DMS79 treated with DMSO at 0.1 percent for 48 hours (cell line): ENCODE measurements around the gene SAMD5.

Source experiments
- DNase-seq: peaks from one replicate; lab custom pipeline; 2025; lab: John Stamatoyannopoulos, UW

The SAMD5 gene

GRCh38 chr6:147508042-147508865, at the start of gene SAMD5:
SAMD5 (plus strand) TSS chr6:147508690; CDS start chr6:147508929, 239 bp downstream.
- peak; percentile 26 for DNase-seq

GRCh38 chr6:147459780-147460179, 48.7 kb upstream of the SAMD5 start:
- no peak for DNase-seq

- no peak for DNase-seq
Observed at GRCh38 chr6:147463651-147464050, 44.8 kb upstream of the SAMD5 start.

DNA sequence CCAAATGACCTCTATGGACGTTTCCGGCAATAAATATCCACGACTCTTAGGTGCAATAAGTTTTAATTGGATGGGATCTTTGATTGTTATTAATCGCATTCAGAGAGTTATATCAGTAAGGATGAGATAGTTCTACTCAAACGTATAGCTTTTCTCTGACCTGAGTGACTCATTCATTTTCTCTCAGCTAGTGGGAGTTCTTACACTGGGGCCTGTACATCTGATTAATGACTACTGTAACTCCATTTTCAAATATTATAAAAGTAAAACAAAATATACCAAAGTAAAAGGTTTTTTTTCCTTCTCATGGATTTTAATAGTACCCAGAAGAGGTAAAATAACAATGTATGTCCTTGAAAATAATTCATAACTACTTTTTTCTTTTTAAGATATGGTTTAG, 41.1 kb upstream of the SAMD5 start:
- DNase-seq: no peak

DNA sequence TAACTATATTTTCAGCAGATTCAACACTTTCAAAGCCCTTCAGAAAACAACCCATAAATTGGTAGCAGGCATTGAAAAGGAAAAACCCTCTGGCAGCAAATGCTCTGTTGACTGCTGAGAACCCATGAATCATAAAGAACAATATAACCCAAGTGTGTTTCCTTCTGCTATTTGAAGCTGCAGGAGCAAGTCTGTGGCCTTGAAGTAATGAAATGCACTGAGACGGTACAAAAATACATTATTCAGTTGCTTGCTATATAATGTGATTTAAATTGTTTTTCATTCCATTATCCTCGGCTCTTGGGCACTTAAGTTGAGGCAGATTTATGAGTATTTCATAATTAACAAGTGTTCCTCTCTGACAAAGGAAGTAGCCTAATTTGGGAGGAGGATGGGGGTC, 40.6 kb upstream of the SAMD5 start:
- DNase-seq: no peak

DNA sequence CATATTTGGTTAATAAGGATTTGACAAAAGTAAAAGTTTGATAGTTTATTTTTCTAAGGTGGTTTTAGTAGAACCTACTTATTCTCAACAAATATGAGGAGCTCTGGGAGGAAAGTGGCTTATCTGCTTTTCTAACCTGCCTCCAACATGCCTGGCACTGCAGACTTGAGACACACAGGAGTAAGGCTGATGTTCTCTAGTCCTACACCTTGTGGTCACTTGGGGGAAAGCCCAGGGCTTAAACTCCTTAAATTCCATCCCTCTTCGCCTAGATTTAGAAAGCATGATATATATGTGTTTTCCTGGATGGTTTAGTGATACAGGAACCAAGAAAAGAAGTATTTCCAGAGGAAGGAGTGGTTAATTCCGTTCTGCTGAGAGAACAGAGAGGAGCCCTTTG, 39.9 kb upstream of the SAMD5 start:
- no peak for DNase-seq

- DNase-seq: no peak
Observed at GRCh38 chr6:147479857-147480256, 28.6 kb upstream of the SAMD5 start.

DNA sequence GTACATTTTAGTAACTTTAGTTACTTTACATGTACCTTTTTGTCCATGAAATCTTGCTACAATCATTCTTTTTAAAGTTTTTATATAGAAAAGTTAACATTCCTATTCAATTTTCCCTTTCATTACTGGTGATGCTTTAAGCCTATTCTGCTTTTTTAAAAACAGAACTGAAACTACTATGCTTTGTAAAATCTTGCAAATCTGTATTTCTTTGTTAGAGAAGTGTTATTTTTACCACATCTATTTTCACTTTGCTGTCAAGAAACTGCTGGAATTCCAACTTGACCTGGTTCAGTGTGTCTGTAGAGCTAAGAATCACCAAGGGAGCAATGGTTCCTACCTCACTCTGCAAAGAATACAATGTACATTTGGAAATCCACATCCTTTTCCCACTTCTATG, 21.8 kb upstream of the SAMD5 start:
- no peak for DNase-seq

DNA sequence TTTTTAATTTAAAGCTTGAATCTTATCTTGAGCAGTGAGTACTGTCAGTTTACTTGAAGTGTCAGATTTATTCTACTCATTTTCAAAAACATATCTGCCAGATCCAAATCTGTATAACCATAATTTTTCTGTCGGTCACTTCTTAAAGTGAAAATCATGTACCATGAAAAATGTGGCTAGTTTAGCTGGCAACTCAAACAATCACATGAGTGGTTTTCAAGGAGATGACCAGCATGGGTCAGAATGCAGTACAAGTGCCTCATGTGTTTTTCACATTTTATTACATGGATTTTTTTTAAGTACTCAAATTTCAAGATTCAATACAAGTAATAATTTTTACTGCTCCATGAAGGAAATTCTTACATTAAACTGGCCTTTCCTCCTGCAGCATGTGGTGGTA, 11.0 kb upstream of the SAMD5 start:
- no peak for DNase-seq

DNA sequence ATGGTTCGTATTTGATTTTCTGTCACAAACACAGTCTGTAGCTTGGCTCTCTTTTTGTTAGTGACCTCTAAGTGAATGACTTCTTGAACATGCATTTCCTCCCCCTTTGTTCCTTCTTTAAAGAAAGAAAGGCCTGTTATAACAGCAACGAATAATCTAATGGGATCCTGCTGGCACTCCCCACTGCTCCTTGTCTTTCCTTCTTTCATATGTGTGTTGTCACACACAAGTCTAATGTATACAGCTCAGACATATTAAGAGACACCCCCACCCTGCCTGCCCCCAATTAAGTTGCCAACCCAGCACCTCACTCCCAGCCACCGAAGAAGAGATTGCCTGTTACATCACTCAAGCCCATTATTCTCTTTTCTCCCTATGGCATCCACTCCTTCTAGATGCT, 4.9 kb upstream of the SAMD5 start:
- DNase-seq: no peak

DNA sequence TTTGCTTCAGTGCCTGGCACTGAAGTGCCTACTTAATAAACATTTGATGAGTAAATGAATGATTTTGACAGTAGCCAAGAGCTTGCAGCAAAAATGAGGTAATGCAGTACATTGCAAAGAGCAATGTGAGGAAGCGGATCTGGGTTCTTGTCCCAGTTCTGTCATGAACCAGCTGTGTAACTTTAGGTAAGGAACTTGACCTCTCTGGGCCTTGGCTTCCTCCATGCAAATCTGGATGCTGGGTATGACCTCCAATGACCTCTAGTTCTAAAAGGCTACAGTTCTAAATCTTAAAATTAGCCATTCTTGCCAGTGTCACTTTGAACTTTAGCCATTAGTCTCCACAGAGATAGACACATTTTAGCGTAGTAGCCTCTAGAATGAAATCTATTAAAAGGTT, 3.6 kb upstream of the SAMD5 start:
- DNase-seq: no peak

- no peak for DNase-seq
Observed at GRCh38 chr6:147506704-147507114, 1.8 kb upstream of the SAMD5 start.

DNA sequence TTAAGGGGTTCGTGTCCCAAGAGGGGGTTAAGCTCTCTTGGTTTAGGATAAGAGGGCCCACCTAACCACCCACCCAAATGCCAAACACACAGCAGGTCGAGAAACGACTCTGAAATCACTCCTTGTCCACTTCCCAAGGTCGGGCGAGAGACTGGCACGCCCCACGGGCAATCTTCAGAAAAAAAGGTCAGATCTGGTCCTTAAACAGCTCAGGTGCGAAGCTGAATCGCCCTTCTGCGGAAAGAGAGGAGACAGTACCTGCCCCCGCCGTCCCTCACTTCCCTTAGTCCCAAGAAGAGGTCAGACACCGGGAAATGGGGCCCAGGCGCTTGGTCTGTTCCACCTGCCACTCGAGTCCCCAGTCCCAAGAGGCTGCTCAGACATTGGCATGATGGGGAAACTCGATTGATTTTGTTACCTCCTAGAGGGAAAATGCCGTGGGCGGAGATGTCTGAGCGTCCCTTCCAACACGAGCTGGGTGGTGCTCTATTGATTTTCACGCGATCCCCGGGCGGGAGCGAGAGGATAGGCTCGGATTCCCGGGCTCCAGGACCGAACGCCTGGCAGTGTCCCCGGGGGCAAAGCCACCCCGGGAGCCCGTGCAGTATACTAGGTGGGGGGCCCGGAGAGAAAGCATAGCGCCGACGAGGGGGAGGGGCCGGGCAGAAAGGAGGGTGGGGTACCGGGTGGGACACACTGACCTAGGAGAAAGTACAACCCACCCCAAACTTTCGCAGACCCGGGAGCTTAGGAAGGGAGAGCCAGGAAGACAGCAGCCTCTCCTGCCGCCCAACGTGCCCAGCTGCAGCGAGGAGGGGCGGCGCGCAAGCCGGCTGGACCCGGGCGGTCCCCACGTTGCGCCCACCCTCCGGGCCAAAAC, 1.1 kb upstream of the SAMD5 start:
- peak; percentile 10 for DNase-seq

DNA sequence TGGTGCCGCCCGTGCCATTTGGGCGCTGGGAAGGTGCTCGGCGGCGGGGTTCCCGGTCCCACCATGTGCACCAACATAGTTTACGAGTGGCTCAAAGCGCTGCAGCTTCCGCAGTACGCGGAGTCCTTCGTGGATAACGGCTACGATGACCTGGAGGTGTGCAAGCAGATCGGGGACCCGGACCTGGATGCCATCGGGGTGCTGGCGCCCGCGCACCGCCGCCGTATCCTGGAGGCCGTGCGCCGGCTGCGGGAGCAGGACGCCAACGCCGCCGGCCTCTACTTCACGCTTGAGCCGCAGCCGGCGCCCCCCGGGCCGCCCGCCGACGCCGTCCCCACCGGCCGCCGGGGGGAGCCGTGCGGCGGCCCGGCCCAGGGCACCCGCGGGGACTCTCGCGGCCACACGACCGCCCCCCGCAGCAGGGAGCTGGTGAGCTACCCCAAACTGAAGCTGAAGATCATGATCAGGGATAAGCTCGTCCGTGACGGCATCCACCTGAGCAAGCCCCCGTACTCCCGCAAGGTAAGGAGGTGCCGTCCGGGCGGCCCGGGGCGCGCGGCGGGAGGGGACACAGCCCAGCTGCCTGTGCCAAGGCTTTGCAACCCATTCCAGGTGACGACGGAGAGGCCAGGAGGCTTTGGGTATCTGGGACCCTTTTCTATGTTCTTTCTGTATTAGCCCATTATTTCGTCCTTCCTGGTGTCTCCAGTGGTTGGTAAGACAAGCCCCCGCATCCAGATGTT, 547 bp downstream of the SAMD5 start:
- DNase-seq: no peak

DNA sequence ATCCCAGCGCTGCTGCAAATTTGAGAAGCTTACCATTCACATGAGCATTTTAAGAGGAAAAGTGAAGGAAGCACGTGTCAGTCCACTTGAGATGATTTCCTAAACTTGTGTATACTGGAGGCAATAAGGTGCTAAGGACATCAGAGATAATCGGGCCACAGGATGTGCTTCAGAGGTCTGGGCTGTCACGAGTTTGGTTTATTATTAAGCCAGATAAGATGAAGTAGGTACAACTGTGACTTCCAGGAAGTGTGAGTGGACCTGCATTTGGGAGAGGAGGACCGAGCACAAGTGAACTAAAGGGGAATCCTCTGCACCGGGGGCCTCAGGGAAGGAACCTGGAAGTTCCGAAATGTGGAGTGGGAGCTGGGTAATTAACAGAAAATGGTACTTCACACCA, 1.4 kb downstream of the SAMD5 start:
- no peak for DNase-seq

GRCh38 chr6:147510929-147511590, 2.6 kb downstream of the SAMD5 start:
- no peak for DNase-seq

DNA sequence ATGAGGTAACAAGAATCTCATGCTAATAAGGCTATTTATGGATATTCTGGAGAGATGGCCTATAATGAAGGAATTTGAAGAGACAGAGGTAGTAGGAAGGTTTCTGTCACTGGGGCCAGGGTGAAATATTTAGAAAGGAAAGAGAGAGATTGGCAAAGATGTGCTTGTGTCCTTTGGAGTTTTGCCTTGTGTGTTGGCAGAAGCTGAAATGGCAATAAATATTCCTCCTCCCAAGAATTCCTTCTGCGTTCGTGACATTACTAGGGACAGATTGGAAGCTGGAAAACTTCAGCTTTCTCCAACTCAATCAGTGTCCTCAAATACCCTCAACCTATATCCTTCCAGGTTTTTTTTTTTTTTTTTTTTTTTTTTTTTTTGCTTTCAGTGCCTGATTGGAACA, 6.3 kb downstream of the SAMD5 start:
- DNase-seq: no peak

- DNase-seq: no peak
Observed at GRCh38 chr6:147515327-147515726, 6.8 kb downstream of the SAMD5 start.

GRCh38 chr6:147522597-147522996, 14.1 kb downstream of the SAMD5 start:
- no peak for DNase-seq

GRCh38 chr6:147525519-147526209, 17.2 kb downstream of the SAMD5 start:
- DNase-seq: no peak

GRCh38 chr6:147527197-147527596, 18.7 kb downstream of the SAMD5 start:
- DNase-seq: no peak
